GM23248 (cell line): Measurements from ENCODE around the gene KCNK6.

Source experiments
- EZH2 ChIP-seq: fragments of 200-600 bp; sonication (generic); IDR thresholded peaks from 2 replicates; pipeline ENCODE4 v1.6.1; 2018; ENCODE audit warnings: antibody characterized with exemption, mild to moderate bottlenecking; ENCODE audit not compliant: insufficient read depth, poor library complexity, severe bottlenecking
- EZH2phosphoT487 ChIP-seq: fragments of 200-600 bp; sonication (generic); IDR thresholded peaks from 2 replicates; pipeline ENCODE4 v1.6.1; 2018; ENCODE audit warnings: antibody characterized with exemption, moderate library complexity, mild to moderate bottlenecking, low read depth; ENCODE audit not compliant: insufficient read depth

DNA sequence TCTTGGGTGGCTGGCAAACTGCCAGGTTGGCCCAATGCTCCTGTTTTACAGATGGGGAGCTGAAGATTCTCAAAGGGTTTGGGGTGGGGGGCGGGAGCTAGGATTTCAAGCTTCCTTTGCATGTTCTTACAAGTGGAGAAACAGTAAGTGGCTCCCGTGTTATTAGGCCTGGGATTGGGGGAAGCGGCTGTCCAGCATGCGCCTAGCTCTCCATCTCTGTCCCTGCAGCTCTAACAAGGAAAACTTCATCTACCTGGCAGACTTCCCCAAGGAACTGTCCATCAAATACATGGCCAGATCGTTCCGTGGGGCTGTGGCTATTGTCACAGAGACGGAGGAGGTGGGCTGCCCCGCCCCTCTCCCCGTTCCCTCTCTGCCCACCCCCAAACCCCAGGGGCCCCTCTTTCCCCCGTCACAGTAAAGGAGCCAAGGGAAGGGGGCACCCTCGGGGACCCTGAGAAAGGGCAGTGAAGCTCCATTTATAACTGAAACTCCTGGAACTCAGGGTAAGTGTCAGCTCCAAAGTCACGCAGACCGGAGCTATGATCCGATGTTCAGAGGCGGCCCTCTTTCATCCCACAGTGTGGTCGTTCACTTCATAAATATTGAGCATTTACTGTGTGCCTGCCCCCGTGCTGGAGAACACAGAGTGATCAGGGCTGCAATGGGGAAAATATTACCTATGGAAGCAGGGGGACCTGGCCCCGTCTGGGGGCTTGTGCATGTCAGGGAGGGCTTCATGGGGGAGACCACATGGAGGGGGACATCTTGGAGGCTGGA, 39.8 kb downstream of the KCNK6 start:
- TF ChIP-seq EZH2 (no peak), EZH2phosphoT487 (no peak)
